ENCODE results near the gene EMILIN1.

The EMILIN1 gene

GRCh38 chr2:27078267-27079194 lies at the start of gene EMILIN1:
EMILIN1 (plus strand) TSS chr2:27078615; CDS start chr2:27079066, 451 bp downstream.
- ChIA-PET CTCF (interaction anchor here (0.8 to 2.9 kb wide), 12 partner anchors 9 to 233 kb away, joined by 3 to 13 read pairs (median 4); partner anchors contain the start of genes AGBL5 and KHK), POLR2A (interaction anchor here (0.6 to 2.7 kb wide), 8 partner anchors 10 to 139 kb away, joined by 3 to 26 read pairs (median 4); partner anchors contain the start of gene AGBL5)
- H3K4me3 ChIP-seq (ENCODE audit: low read depth, low read length): peak within 1 kb of the TSS; percentile 95
- DNase-seq (ENCODE audit: low read depth, low spot score): peak; percentile 83
- TF ChIP-seq CTCF (IDR thresholded peaks at IDR 0.05; ENCODE audit: insufficient read depth, low read length, missing control alignments): peak; percentile 8

- CTCF ChIA-PET: interaction anchor here (1.0 to 5.1 kb wide), 7 partner anchors 12 to 186 kb away, joined by 3 to 37 read pairs (median 3); no protein-coding TSS in a partner anchor
- no peak for TF ChIP-seq CTCF (IDR thresholded peaks at IDR 0.05; ENCODE audit: insufficient read depth, low read length, missing control alignments)
- POLR2A ChIA-PET: no interaction called here
- H3K4me3 ChIP-seq (ENCODE audit: low read depth, low read length): no peak overlapping the region
- no peak for DNase-seq (ENCODE audit: low read depth, low spot score)
Observed at GRCh38 chr2:27029051-27029450, 49.4 kb upstream of the EMILIN1 start.

GRCh38 chr2:27032495-27033252 lies 45.7 kb upstream of the EMILIN1 start, which contains the start of gene TMEM214:
TMEM214 (plus strand) TSS chr2:27032965; CDS start chr2:27033016, 51 bp downstream.
- CTCF ChIA-PET: interaction anchor here (0.7 to 3.4 kb wide), 12 partner anchors 9 to 248 kb away, joined by 3 to 16 read pairs (median 4); no protein-coding TSS in a partner anchor
- TF ChIP-seq CTCF (IDR thresholded peaks at IDR 0.05; ENCODE audit: insufficient read depth, low read length, missing control alignments): no peak

GRCh38 chr2:27033253-27033852 lies 45.1 kb upstream of the EMILIN1 start:
- TF ChIP-seq CTCF (IDR thresholded peaks at IDR 0.05; ENCODE audit: insufficient read depth, low read length, missing control alignments): no peak
- peak overlapping the region; percentile 99 for H3K4me3 ChIP-seq (ENCODE audit: low read depth, low read length)
- CTCF ChIA-PET: interaction anchor here (0.7 to 3.4 kb wide), 12 partner anchors 8 to 247 kb away, joined by 3 to 16 read pairs (median 4); no protein-coding TSS in a partner anchor
- no peak for DNase-seq (ENCODE audit: low read depth, low spot score)
- POLR2A ChIA-PET: interaction anchor here (1.1 to 3.2 kb wide), 4 partner anchors 12 to 48 kb away, joined by 3 to 24 read pairs (median 5); partner anchors contain the start of genes AGBL5 and OST4

More at GRCh38 chr2:27032495-27033252, 45.7 kb upstream of the EMILIN1 start, which contains the start of gene TMEM214:
- H3K4me3 ChIP-seq (ENCODE audit: low read depth, low read length): peak within 1 kb of the TSS; percentile 99
- POLR2A ChIA-PET: interaction anchor here (1.6 to 3.2 kb wide), 3 partner anchors 12 to 39 kb away, joined by 3 to 24 read pairs (median 7); partner anchors contain the start of genes AGBL5 and OST4
- DNase-seq (ENCODE audit: low read depth, low spot score): no peak

GRCh38 chr2:27038012-27038411 lies 40.4 kb upstream of the EMILIN1 start:
- H3K4me3 ChIP-seq (ENCODE audit: low read depth, low read length): no peak overlapping the region
- TF ChIP-seq CTCF (IDR thresholded peaks at IDR 0.05; ENCODE audit: insufficient read depth, low read length, missing control alignments): no peak
- DNase-seq (ENCODE audit: low read depth, low spot score): no peak
- ChIA-PET POLR2A (interaction anchor here (1.7 kb wide), 1 partner anchor 9 kb away, joined by 6 read pairs; no protein-coding TSS in a partner anchor), CTCF (interaction anchor here (0.8 to 1.2 kb wide), 3 partner anchors 11 to 22 kb away, joined by 3 to 5 read pairs (median 4); no protein-coding TSS in a partner anchor)
